Heart right ventricle (tissue), 16 donors: Measurements from ENCODE around the gene PCNX3. TPM values are rescaled to one million over a fixed set of nuclear protein-coding genes. Genes with fewer than 3 reads are reported as not detected.

Source experiments
- ATAC-seq, 8 donors: fragments of 200-7000 bp; cut with Tn5 transposase; one replicate each; pipeline ENCODE4 v1.9.1; 2020; ENCODE audit warnings: mild to moderate bottlenecking in 8 of 8, moderate library complexity in 8 of 8, moderate number of reproducible peaks in 1 of 8
- DNase-seq, 2 donors: peaks; one replicate each; pipeline ENCODE4 v3.0.0-alpha.2; 2020
- H3K27ac ChIP-seq, 10 donors: fragments of 200-600 bp; sonication (generic) in 2 of 10; one replicate each; pipeline versions ENCODE4 v1.5.0 to v1.8.0; 2020 to 2022; ENCODE audit warnings: mild to moderate bottlenecking in 3 of 10
- H3K27me3 ChIP-seq, 7 donors: fragments of 200-600 bp; one replicate each; pipeline ENCODE4 v1.8.0; 2021 to 2022; ENCODE audit warnings: mild to moderate bottlenecking in 2 of 7
- H3K36me3 ChIP-seq, 9 donors: fragments of 200-600 bp; sonication (generic) in 1 of 9; one replicate each; pipeline versions ENCODE4 v1.5.0 to v1.8.0; 2020 to 2022; ENCODE audit warnings: mild to moderate bottlenecking in 2 of 9
- H3K4me1 ChIP-seq, 9 donors: fragments of 200-600 bp; sonication (generic) in 1 of 9; one replicate each; pipeline versions ENCODE4 v1.5.0 to v1.8.0; 2020 to 2022; ENCODE audit warnings: mild to moderate bottlenecking in 4 of 9
- H3K4me3 ChIP-seq, 10 donors: fragments of 200-600 bp; sonication (generic) in 2 of 10; one replicate each; pipeline versions ENCODE4 v1.5.0 to v1.8.0; 2020 to 2022; ENCODE audit warnings: mild to moderate bottlenecking in 7 of 10, moderate library complexity in 2 of 10
- H3K9me3 ChIP-seq, 11 donors: fragments of 200-600 bp in 10 of 11; sonication (generic) in 2 of 11; one replicate each; pipeline versions ENCODE4 v1.5.0 to v1.8.0; 2013 to 2022; ENCODE audit warnings: mild to moderate bottlenecking in 2 of 11, control low read depth in 1 of 11, moderate library complexity in 1 of 11
- WGBS, 2 donors: extraction: QIAGEN DNeasy Blood & Tissue Kit; methylation state at CpG; one replicate each; pipeline ENCODE4 v1.1.7; 2013; ENCODE audit warnings: inconsistent platforms in 1 of 2; 5-methylcytosine and 5-hydroxymethylcytosine counted together
- intact Hi-C, 10 donors: fragments of 100-400 bp; cut with DNase I; formaldehyde crosslinking; loops; one replicate each; pipeline versions ENCODE4 v1.11.1 to v1.14.2; 2022
- polyA plus RNA-seq, 2 donors: library from polyadenylated mRNA; stranded (reverse); fragments of 200-250 nt; gene quantifications; one replicate each; pipeline ENCODE4 v1.2.3, GENCODE V29; 2013
- total RNA-seq, 10 donors: library from RNA; stranded (reverse); fragmentation: NEBNext Ultra II Directional in 3 of 10; extraction: Animal tissue kit (Norgen Biotek cat#: 25700) in 3 of 10; gene quantifications; one replicate each; pipeline versions ENCODE4 v1.2.1 to v1.2.4, GENCODE V29; 2021 to 2023
- TF ChIP-seq, protein P1 (sequence below), 9 donors: fragments of 200-600 bp; sonication (generic) in 2 of 9; IDR thresholded peaks; one replicate each; pipeline versions ENCODE4 v1.5.0 to v1.8.0; 2021 to 2022; ENCODE audit warnings: antibody characterized with exemption in 9 of 9, mild to moderate bottlenecking in 5 of 9, moderate library complexity in 1 of 9
- donor health status: Arrhythmogenic right ventricular cardiomyopathy.
- donor health status: ischemic (EF 13 %, LVEDD 7.1; RV severe dilation, severe dysfunction).
- donor health status: healthy with polysubstance abuse.
- donor health status: DM: no; HTN: yes; CAD: no.
- donor health status: DM: no; HTN: no; CAD: no.
- donor health status: ischemic (EF 25% LVEDD 6.9; RV normal size, moderate dysfunction).
- donor health status: ischemic (EF 25% LVEDD 5.7; RV mildly dilated, moderate dysfunction).
- donor health status: healthy.
- donor health status: DM: yes; HTN: yes; CAD: no.
- donor health status: Ischemic cardiomyopathy.
- donor health status: ischemic (EF 35%, LVEDD 5.7; RV mildly dilated, moderate dysfunction).
- donor health status: nonischemic (EF 11% LVEDD 7.7; RV severe dilation, severe dysfunction).
- donor health status: DM: yes; HTN: yes; CAD: no.
- donor health status: PGD.
- donor health status: ischemic (EF 29% LVEDD 5.4; RV normal size, mild dysfunction).
- donor health status: nonischemic (EF 23%, LVEDD 6.1; RV moderate dilation, normal function).

Gene PCNX3
- total and polyA plus RNA-seq, 12 donors, result 9.4 to 16.9 (median 11.7) TPM

DNA sequence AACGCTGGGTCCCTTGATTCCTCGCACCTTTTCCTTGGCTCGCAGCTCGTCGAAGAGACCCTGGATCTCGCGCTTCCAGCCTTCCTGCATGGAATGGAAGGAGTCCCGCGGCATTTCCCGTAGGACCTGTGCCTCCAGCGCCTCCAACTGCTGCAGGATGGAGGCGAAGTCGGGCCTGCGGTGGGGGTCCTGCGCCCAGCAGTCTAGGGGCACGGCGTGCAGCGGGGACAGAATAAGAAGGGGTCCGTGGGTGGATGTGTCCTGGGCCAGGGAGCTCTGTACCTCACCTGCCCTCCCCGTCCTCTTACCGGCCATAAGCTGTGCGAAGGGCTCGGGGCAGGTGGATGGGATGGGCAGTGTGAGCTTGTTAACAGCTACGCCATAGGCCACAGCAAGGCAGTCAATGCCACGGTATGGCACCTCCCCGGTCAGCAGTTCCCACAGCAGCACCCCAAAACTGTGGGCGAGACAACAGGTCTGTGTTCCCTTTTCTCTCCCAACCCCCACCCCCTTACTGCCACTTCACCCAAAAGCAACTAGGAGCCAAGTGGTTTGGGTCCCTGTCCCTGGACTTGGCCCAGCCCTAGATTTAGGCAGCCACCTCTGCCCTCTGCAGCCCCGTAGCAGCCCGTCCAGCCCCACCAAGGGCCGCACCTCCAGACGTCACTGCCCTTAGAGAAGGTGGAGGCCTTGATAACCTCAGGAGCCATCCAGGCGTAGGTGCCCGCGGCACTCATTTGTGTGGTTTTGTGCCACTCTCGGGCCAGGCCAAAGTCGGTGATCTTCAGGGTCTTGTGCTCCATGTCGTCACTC, 7.8 kb upstream of the PCNX3 start:
- peaks cover 0 to 91% (median 34%) of the 10 kb centered on the region in 9 donors for H3K36me3 ChIP-seq
- DNase-seq, result no peak
- H3K9me3 ChIP-seq, result no peaks in the 10 kb centered on the region
- peaks cover 33 to 81% (median 55%) of the 10 kb centered on the region in 9 donors for H3K4me1 ChIP-seq
- TF ChIP-seq, protein P1, sequence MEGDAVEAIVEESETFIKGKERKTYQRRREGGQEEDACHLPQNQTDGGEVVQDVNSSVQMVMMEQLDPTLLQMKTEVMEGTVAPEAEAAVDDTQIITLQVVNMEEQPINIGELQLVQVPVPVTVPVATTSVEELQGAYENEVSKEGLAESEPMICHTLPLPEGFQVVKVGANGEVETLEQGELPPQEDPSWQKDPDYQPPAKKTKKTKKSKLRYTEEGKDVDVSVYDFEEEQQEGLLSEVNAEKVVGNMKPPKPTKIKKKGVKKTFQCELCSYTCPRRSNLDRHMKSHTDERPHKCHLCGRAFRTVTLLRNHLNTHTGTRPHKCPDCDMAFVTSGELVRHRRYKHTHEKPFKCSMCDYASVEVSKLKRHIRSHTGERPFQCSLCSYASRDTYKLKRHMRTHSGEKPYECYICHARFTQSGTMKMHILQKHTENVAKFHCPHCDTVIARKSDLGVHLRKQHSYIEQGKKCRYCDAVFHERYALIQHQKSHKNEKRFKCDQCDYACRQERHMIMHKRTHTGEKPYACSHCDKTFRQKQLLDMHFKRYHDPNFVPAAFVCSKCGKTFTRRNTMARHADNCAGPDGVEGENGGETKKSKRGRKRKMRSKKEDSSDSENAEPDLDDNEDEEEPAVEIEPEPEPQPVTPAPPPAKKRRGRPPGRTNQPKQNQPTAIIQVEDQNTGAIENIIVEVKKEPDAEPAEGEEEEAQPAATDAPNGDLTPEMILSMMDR (IDR thresholded peaks at IDR 0.05), result no peak
- H3K27me3 ChIP-seq, result no peaks in the 10 kb centered on the region
- H3K27ac ChIP-seq, result peak overlapping the region in 7 of 10 donors; percentile 21 to 90 (median 39)
- intact Hi-C loops, result loop anchor here in 3 of 10 donors (5.0 kb wide), 2 partner anchors 36 to 66 kb away; partner anchors contain the start of genes FAM89B (in 2 of the 3) and ZNRD2 (in 2 of the 3)
- ATAC-seq, result no peak
- H3K4me3 ChIP-seq, result peak overlapping the region in 9 of 10 donors; percentile 12 to 49 (median 42)
- WGBS, 2 donors, result 68 to 72% methylated on average over 37 of the region's 37 CpGs

DNA sequence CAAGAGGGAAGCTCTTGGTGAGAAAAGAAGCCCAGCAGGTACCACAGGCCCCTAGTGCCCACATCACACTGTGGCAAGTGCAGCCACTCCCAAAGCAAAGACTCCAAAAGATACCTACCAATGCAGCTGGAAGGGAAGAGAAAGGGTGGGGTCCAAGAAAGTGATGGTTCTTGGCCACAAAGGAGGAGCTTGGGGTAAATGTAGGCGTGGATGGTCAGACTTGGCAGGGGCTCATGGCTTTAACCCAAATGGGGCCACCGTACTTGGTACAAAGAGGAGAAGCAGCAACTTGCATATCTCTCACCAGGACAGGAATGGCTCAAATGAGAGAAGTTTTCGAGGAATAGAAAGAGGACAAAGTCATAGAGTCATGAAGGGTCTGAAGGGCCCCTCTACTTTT, 6.3 kb upstream of the PCNX3 start:
- intact Hi-C loops, result loop anchor here in 3 of 10 donors (5.0 kb wide), 2 partner anchors 37 to 67 kb away; partner anchors contain the start of genes FAM89B (in 2 of the 3) and ZNRD2 (in 2 of the 3)

DNA sequence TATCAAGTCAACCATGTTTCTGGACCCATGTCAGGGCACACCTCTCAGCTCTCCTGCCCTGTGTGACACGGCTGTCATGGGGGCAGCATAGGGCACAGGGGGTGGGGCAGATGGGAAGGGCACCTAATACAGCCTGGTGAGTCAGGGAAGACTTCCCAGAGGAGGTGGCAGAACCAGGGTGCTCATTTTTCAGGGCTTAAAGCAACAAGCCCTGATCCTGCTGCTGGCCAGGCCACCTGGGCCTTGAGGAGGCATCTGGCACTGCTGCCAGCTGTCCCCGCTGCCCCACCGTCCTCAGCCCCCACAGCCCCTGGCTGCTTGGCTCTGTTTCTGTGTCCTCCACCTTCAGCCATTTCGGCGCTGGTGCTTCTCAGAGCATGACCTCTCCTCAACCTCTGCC, 5.9 kb upstream of the PCNX3 start:
- ATAC-seq (no peak), DNase-seq (no peak)
- H3K27ac ChIP-seq, result peak overlapping the region in 8 of 10 donors; percentile 7 to 100 (median 98)
- 76 to 80% methylated on average over 5 of the region's 5 CpGs for WGBS, 2 donors
- intact Hi-C loops, result loop anchor here in 6 of 10 donors (2.0 to 5.0 kb wide), 3 partner anchors 37 to 69 kb away; partner anchors contain the start of genes FAM89B (in 4 of the 6) and ZNRD2 (in 4 of the 6)
- H3K4me3 ChIP-seq, result peak overlapping the region in 5 of 10 donors; percentile 91 to 99 (median 97)
- peaks cover 0 to 73% (median 20%) of the 10 kb centered on the region in 9 donors for H3K36me3 ChIP-seq
- H3K27me3 ChIP-seq, result no peaks in the 10 kb centered on the region
- peaks cover 39 to 78% (median 64%) of the 10 kb centered on the region in 9 donors for H3K4me1 ChIP-seq
- H3K9me3 ChIP-seq, result no peaks in the 10 kb centered on the region
- TF ChIP-seq, protein P1 (IDR thresholded peaks at IDR 0.05), result no peak

More for the DNA sequence above, 6.3 kb upstream of the PCNX3 start:
- Histone ChIP-seq H3K4me1 (peaks cover 39 to 78% (median 61%) of the 10 kb centered on the region in 9 donors), H3K27me3 (no peaks in the 10 kb centered on the region), H3K36me3 (peaks cover 0 to 78% (median 25%) of the 10 kb centered on the region in 9 donors), H3K9me3 (no peaks in the 10 kb centered on the region), H3K27ac (peak overlapping the region in 6 of 10 donors; percentile 7 to 100 (median 99)), H3K4me3 (peak overlapping the region in 2 of 10 donors; percentile 97)
- no peak for ATAC-seq
- no peak for DNase-seq
- 47 to 49% methylated on average over 3 of the region's 3 CpGs for WGBS, 2 donors
- TF ChIP-seq, protein P1 (IDR thresholded peaks at IDR 0.05), result no peak

DNA sequence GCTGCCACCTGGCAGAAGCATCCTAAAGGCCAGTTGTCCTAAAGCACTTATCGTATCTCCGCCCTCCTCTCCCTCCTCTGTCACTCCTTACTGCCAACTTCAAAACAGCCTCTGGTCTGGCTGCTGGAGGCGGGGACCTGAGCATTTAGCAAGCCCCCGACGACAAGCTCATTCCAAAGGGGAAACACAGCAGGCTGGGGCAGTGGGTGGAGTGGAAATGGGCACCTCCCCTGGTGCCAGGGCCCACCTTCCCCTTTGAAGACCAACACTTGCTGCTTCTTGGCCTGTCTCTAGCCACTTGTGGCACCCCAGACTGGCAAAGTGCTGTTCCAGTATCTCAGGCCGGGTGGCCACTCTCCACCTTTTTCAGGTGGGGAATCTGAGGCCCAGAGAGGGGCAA, 5.2 kb upstream of the PCNX3 start:
- Histone ChIP-seq H3K4me3 (peak overlapping the region; percentile 14 to 99 (median 97)), H3K27ac (peak overlapping the region; percentile 71 to 100 (median 98)), H3K27me3 (no peaks in the 10 kb centered on the region), H3K9me3 (no peaks in the 10 kb centered on the region), H3K4me1 (peaks cover 39 to 78% (median 66%) of the 10 kb centered on the region in 9 donors), H3K36me3 (peaks cover 0 to 66% (median 14%) of the 10 kb centered on the region in 9 donors)
- TF ChIP-seq, protein P1 (IDR thresholded peaks at IDR 0.05), result no peak
- ATAC-seq, result no peak
- intact Hi-C loops, result loop anchor here in 4 of 10 donors (2.0 to 5.0 kb wide), 3 partner anchors 38 to 70 kb away; partner anchors contain the start of genes FAM89B (in 2 of the 4) and ZNRD2 (in 2 of the 4)
- no peak for DNase-seq
- WGBS, 2 donors, result 47% methylated on average over 6 of the region's 6 CpGs
